GM19025 (cell line): ENCODE measurements around the gene NCAM1.
"Not testable (repeated sequence)": the region's sequence is repeated elsewhere in the genome, so short reads cannot be mapped to it uniquely, and the experiment has no call there.

Experiments used
- ATAC-seq: cut with Tn5 transposase; IDR thresholded peaks from one replicate; pipeline ENCODE4 v1.9.1; 2021; ENCODE audit warnings: mild to moderate bottlenecking, low read depth, moderate library complexity; ENCODE audit not compliant: unreplicated experiment

NCAM1 gene

GRCh38 chr11:113018913-113019312 is 57.7 kb downstream of the NCAM1 start:
- no peak for ATAC-seq

DNA sequence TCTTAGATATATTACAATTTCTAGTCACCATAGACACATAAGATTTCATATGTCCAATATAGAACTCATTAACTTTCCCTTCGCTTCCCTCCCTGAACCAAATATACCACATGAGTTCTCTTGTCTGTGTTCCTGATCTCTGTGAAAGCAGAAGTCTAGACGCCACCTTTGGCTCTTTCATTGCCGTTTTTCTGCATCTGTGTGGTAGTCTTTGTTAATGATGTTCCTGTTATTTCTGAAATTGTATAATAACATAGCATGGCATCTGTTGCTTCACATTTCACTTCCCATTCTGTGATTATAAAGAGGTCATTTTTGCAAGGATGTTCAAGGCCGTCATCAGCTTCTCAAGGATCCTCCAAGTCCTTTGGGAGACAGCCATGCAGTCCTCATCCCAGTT is 58.5 kb downstream of the NCAM1 start:
- ATAC-seq, result no peak

- ATAC-seq, result no peak
Measured at GRCh38 chr11:113021111-113021510, 59.9 kb downstream of the NCAM1 start.

- no peak for ATAC-seq
Measured at GRCh38 chr11:113022262-113022661, 61.0 kb downstream of the NCAM1 start.

- no peak for ATAC-seq
Measured at GRCh38 chr11:113023228-113023627, 62.0 kb downstream of the NCAM1 start.

DNA sequence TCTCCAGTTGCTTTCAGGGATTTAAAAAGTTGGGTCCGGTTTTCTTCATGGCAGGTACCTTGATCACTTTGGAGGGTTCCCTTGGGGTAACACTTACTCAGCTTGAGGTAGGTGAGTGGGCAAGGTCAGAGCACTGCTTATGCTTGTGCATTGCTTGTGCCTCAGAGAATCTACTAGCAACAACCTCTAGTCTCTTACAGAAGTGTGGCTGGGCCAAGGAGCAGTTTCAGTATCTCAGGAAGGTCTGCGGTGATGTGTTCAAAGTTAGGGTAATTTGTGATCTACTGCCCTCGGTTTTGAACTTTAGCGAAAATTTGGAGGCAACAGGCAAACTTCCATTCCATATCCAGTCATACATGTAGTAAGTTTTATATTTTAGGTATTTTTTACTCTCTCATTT is 62.8 kb downstream of the NCAM1 start:
- ATAC-seq, result no peak

DNA sequence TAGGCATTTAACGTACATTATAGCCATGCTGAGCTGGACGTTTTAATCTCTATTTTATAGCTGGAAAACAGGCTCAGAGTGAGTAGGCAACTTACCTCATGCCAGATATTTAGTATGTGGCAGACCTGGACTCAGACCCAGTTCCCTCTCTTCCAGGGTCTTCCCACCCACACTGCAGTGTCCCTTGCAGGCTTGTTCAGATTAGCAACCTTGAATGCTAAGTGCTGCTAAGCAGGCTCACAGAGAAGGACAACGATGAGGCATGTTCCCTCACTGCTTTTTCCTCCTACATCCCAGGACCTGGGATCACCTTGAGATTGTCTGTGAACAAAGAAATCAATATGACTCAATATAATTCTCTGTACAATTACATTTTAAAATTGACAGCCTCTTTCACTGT is 65.6 kb downstream of the NCAM1 start:
- ATAC-seq, result no peak

DNA sequence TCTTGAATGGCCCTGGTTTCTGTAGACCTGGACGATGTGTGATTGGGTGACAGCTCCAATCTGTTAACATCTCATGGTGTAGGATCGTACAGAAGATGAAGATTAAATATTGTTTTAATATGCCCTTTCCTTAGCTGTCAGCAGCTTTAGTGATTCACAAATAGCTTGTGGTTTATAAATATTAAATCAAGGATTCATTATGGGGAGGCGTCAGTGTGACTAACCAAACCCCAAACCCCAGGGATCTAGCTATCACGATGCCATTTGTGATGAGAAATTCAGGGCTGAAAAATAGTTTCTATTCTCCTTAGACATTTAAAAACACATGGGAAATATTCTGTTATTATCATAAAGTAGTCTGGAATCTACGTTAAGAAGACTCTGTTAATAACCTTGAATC is 73.4 kb downstream of the NCAM1 start:
- no peak for ATAC-seq

GRCh38 chr11:113035708-113036107 is 74.5 kb downstream of the NCAM1 start:
- no peak for ATAC-seq

GRCh38 chr11:113043698-113044097 is 82.5 kb downstream of the NCAM1 start:
- no peak for ATAC-seq

DNA sequence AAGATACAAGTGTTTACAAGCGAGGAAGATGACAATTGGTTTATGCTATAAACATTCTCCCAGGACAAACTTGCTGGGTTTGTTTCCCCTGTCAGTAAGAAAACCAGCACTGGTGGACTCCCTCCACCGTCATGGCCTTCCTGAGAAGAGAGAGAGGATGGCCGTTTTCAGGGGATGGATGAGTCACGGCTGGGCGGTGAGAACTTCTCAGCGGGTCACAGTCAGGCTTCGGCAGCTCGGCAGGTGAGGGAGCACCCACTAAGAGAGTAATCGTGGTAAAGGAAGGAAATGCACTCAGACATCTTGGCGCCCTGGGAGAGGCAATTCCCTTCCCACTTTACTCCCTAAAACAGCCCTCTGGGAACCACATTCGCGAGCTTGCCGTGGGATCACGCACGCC is 83.9 kb downstream of the NCAM1 start:
- ATAC-seq, result no peak

GRCh38 chr11:113046866-113047265 is 85.6 kb downstream of the NCAM1 start:
- no peak for ATAC-seq

DNA sequence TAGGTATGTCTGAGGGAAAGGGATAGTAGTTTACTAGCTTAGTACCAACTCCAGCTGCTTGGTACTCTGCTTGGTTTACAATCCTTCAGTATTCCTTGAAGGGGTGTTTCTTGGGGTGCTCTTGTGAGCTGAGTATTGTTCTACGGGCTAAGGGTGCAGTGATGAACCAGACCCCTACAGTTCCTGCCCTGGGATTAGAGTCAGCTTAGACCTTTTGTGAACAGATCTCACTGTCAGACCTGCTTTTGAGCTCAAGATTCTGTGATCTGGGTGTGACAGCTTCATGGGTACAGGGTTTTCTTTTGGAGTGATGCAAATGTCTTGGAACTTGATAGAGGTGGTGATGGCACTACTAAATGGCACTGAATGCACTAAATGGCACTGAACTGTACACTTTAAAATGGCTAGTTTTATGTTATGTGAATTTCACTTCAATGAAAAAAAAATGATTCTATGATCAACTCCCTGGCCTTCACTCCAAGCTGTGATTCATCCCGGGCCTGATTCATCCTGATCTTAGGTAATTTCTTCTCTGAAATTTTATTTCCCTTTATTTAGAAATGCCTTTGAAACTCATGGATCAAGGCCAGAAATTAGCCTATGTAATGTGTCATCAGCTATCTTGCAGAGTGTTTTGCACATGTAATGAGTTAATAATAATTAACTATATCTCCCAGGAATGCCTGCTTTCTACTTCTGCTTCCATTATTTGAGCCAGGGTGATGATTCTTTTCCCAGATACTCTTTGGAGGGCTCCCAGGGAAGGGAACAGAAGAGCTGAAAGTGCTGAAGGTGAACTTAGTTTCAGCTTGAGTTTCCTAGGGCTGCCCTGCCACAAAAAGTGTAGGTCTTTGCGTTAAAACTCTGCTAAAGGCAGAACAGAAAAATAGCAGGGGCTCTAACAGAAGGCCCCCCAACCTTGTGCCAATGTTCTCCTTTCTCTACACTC is 87.9 kb downstream of the NCAM1 start:
- ATAC-seq, result no peak

GRCh38 chr11:113053042-113053441 is 91.8 kb downstream of the NCAM1 start:
- not testable (repeated sequence) for ATAC-seq

- no peak for ATAC-seq
Measured at GRCh38 chr11:113057038-113057437, 95.8 kb downstream of the NCAM1 start.

DNA sequence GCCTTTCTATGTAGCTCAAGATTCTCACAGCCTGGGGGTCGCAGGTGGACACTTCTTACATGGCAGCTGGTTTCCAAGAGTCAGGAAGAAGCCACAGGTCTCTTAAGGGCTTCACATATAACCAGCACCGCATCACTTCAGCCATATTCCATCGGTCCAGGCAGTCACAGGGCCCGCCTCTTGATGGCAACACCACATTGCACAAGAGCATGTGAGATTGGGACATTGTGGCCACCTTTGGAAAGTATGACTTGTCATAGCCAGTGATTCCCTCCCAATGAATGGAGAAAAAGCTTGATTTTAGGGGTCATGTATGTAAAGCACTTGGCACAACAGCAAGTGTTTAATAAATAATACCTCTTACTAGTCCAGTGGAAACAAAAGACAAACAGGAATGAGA is 98.3 kb downstream of the NCAM1 start:
- no peak for ATAC-seq

GRCh38 chr11:113065330-113065729 is 104.1 kb downstream of the NCAM1 start:
- ATAC-seq, result no peak

DNA sequence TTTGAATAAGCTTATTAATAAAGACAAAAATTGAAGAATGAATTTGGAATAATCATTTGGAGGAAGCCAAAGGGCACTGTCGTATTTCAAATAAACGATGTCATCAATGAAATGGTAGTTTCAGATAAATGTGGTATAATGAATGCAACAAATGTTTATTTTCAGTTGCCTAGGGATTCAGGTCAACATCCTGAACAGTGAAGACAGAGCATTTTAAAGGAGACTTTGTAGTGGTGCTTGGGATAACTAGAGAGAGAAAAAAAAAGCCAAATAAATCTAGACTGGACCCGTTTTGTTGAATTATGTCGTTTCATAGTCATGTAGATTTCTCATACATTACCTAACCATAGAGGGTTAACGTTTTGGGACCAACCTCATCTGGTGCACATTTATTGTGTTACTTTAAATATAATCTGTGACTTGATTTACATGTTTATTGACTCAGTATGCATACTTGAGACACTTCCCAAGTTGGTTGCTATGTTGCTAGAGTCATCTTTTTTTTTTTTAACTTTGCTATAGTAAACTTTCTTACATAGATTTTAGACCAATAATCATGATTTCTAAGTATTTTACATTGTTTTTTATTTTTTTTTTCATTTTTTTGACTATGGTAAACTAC is 111.1 kb downstream of the NCAM1 start:
- no peak for ATAC-seq

DNA sequence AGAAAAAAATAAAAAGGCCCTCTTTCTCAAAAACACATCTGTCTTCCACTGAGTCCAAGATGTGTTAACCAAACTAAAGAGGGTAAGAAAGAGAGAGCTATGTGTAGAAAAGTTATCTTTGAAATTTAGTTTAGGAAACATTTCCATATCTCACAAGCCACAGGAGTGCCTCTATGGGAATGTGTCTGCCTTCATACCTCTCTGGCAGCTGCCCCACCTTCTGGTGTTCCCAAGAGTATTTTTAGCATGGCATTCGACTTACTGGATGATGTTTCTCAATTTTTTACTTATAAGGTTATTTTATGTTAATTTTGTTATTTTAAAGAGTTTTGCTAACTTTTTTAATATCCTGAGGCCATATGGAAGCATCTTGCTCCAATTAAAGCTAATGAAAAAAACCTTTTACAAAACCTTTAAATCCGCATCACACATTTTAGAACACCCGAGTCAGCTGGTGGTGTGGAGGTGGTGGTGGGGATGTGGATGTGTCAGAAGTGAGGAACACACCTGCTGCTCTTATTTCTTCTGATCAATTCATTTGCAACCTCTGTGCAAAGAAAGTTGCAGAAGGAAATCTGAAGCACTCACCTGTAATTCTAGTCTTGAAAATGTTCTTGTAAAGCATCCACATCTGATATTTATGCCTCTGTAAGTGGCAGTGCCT is 112.2 kb downstream of the NCAM1 start:
- no peak for ATAC-seq

DNA sequence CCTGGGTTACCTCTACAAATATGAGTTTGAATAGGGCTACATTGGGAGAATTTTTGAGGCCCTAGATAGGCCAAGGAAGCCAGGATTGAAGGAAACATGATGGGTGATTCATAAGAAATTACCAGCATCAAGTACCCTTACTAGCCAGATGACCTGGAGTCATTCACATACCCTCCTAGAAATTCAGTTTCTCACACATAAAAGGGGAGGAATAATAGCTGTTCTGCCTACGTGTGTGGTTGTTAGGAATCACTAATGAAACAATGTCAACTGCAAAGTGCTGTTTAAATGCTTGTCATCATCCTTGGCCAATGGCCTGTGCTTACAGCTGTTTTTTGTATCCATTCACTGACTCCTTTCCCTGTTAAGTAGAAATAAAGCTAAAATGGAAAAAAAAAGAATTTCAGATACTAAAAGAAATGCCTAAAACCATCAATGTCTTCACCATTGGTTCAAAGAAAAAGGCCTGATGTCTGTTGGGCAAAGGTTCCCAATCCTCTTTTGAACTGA is 114.4 kb downstream of the NCAM1 start:
- ATAC-seq, result no peak

DNA sequence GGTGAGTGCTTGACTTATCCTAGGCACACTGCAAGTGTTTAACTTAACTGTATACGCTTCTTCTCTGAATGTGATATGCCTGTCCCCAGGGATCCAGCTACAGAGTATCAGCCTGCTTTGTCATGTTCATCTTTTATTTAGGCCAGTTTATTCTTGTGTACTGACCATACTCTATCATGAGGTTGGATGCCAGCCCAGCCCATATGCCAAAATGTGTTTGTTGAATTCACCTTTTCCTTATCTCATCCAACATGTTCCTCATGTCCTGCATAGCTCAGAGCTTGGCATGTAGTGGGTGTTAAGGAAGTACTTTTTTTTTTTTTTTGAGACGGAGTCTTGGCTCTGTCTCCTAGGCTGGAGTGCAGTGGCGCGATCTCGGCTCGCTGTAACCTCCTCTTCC is 116.2 kb downstream of the NCAM1 start:
- no peak for ATAC-seq
